ENCODE data around the gene TNFRSF6B. TPM values are rescaled to one million over a fixed set of nuclear protein-coding genes. Genes with fewer than 3 reads are reported as not detected.

The TNFRSF6B gene
- total RNA-seq, 1 donor = 0.54 TPM

- DNase-seq (ENCODE audit: low read depth in 2 of 3, low spot score in 2 of 3) = no peak
Measured at GRCh38 chr20:63682384-63683139, 13.9 kb upstream of the TNFRSF6B start.

- DNase-seq (ENCODE audit: low read depth in 2 of 3, low spot score in 2 of 3) = no peak
Measured at GRCh38 chr20:63685269-63686026, 11.0 kb upstream of the TNFRSF6B start.

DNA sequence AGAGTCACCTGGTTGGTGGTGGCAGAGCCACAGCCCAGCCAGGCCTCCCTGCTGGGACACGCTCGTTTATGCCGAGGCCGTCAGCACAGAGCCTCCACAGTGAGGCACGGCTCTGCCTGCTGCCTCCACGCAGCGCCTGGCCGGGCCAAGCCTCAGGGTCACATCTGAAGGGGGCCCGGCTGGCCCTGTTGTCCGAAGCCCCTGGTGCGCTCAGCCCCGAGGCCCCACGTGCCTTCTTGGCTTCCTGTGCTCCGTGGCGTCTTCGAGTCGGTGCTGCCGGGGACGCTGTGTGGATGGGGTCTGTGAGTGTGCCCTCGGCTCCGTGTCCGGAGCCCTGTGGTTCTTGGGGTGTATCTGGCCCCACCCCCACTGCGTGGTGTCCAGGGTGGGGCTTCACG is 10.4 kb upstream of the TNFRSF6B start:
- no peak for DNase-seq (ENCODE audit: low read depth in 2 of 3, low spot score in 2 of 3)

DNA sequence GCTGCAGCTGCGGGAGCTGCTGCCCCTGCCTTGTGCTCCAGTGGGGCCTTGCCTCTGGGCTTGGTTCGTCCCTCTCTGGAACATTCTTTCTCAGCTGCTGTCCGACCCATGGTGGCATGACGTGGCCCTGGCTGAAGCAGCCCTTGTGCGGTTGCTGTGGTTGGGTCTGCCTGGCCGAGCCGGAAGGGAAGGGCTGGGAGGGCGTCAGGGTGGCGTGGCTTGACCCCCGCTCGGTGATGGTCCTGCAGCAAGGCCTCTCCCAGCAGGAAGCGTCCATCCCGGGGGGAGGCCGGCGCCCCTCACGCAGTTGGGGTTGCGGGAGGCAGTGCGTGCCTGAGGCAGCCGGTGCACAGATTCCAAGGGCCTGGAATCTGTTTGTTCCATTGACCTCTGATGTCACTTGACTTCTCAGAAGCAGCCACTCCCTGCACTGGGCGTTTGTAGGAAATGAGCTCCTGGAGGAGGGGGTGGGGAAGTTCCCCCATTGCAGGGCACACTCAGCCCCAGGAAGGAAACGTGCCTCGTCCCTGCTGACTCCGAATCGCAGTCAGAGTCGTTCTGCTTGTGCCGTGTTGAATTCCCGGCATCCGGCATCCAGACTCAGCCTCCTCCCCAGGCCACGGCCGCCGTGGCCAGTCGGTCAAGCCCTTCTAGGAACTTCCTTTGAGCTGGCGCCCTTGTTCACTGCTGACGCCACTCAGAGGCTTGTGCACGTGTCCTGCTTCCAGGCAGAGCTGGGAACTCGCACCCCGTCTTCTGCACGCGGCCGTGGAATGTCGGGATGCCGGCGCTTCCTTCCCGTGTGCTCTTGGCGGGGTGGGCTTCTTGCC is 9.7 kb upstream of the TNFRSF6B start:
- peak in 2 of 3 donors; percentile 53 to 54 for DNase-seq (ENCODE audit: low read depth in 2 of 3, low spot score in 2 of 3)

DNA sequence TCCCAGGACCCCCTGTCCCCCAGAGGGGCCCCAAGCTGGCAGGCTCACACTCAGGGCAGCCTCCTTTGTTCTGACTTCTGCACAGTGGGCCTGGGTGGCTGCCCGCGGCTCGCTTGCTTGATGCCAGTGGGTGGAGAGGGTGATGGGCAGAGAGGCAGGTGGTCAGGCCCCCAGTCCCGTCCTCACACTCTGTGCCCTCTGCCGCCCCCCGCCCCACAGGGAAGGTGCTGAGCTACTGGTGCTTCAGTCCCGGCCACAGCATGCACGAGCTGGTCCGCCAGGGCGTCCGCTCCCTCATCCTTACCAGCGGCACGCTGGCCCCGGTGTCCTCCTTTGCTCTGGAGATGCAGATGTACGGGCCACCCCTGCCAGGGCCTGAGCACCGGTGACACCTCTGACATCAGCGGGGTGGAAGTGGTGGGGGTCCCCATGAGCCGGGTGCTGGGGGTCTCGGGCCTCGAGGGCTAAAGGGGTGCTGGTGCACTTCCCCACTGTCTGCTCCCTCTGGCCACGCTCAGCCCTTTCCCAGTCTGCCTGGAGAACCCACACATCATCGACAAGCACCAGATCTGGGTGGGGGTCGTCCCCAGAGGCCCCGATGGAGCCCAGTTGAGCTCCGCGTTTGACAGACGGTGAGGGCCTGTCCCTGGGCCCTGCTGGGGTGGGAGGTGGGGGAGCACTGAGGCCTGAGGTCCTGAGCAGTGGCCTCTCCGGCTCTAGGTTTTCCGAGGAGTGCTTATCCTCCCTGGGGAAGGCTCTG is 8.9 kb upstream of the TNFRSF6B start:
- DNase-seq (ENCODE audit: low read depth in 2 of 3, low spot score in 2 of 3) = no peak

DNA sequence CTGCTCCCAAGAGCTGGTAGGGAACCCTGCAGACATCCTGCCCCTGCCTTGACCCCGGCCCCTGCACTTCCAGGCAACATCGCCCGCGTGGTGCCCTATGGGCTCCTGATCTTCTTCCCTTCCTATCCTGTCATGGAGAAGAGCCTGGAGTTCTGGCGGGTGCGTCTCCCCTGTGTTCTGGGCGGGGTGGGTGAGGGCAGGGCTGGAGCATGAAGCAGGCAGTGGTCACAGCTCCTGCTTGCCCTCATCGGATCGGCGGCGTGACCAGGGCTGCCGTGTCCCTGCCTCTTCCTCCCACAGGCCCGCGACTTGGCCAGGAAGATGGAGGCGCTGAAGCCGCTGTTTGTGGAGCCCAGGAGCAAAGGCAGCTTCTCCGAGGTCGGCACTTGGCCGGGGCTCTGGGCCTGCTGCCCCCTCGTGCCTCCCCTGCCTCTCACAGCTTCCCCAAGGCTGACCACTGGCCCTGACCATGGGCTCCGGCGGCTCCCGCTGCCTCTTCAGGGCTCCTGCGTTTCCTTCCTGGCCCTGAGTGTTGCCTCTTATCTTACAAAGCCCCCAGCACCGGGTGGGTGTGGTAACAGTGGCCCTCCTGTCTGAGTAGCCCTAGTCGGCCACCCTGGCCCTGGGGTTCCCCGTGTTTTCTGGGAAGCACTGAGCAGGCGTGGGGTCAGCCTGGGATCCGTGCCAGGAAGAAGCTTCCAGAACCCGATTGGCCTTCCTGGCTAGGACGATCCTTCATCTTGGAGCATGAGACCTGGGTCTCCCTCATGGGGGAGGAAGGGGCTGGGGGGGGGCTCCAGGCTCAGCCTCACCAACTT is 8.0 kb upstream of the TNFRSF6B start:
- no peak for DNase-seq (ENCODE audit: low read depth in 2 of 3, low spot score in 2 of 3)

DNA sequence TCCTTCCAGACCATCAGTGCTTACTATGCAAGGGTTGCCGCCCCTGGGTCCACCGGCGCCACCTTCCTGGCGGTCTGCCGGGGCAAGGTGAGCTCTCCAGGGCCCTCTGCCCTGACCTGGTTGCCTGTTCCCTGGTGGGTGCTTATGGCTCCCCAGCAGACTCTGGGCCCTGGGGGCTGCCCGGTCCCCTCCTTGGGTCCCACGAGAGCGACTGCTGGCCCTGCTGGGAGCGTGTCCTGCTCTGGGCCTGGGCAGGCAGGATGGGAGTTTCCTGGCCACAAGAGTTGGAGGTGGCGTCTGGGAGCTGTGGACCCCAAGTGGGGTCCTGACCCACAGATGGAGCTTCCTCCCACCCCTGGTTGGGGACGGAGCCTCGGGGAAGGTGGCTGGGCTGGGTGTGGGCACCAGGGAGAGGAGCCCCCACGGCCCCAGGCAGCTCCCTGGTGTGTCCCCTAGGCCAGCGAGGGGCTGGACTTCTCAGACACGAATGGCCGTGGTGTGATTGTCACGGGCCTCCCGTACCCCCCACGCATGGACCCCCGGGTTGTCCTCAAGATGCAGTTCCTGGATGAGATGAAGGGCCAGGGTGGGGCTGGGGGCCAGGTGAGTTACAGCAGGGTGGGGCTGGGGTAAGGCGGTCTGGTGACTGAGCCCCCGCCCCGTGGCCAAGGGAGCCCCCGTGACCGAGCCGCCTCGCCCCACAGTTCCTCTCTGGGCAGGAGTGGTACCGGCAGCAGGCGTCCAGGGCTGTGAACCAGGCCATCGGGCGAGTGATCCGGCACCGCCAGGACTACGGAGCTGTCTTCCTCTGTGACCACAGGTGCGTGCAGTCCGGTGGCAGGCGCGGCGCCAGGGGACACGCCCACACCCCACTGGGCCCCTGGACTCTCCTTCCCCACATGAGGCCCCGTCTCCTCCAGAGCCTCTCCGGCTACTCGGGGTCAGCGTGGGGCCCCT is 7.1 kb upstream of the TNFRSF6B start:
- DNase-seq (ENCODE audit: low read depth in 2 of 3, low spot score in 2 of 3) = no peak

GRCh38 chr20:63690003-63690897 is 6.2 kb upstream of the TNFRSF6B start:
- DNase-seq (ENCODE audit: low read depth in 2 of 3, low spot score in 2 of 3) = no peak

- no peak for DNase-seq (ENCODE audit: low read depth in 2 of 3, low spot score in 2 of 3)
Measured at GRCh38 chr20:63690898-63691710, 5.3 kb upstream of the TNFRSF6B start.

- DNase-seq (ENCODE audit: low read depth in 2 of 3, low spot score in 2 of 3) = no peak
Measured at GRCh38 chr20:63691711-63692435, 4.6 kb upstream of the TNFRSF6B start.

DNA sequence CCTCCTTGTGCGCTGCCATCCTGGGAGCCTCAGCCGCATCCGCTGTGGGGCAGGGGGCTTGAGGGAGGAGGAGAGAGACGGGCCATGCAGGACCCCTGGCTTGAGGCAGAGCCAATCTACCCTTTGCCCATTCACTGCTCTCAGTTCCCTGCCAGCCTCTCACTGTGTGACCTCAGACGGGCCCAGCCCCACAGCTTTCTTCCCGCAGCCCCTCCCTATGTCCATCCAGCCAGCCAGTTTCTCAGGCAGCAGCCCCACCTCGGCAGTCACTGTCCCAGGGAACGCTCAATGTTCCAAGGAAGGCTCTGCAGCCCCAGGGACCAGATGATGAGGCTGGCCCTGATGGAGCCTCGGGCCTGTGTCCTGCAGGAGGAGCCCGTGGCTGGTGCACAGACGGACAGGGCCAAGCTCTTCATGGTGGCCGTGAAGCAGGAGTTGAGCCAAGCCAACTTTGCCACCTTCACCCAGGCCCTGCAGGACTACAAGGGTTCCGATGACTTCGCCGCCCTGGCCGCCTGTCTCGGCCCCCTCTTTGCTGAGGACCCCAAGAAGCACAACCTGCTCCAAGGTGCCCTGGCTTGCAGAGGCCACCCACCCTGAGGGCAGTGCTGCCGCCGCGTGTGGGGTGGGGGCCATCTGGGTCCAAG is 3.9 kb upstream of the TNFRSF6B start:
- no peak for DNase-seq (ENCODE audit: low read depth in 2 of 3, low spot score in 2 of 3)

DNA sequence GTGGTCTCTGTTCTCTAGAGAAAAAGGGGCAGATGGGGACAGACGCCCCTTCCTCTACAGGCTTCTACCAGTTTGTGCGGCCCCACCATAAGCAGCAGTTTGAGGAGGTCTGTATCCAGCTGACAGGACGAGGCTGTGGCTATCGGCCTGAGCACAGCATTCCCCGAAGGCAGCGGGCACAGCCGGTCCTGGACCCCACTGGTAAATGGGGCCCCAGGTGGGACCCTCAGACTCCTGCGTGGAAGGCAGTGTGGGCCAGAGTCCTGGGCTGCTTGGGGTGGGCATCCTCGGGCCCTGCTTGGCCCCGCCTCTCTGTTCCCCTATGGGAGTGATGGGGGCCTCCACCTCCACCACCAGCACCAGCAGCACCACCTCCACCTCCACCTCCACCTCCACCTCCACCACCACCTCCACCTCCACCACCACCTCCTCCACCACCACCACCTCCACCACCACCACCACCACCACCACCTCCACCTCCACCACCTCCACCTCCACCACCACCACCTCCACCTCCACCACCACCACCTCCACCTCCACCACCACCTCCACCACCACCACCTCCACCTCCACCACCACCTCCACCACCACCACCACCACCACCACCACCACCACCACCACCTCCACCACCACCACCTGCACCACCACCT is 3.2 kb upstream of the TNFRSF6B start:
- DNase-seq (ENCODE audit: low read depth in 2 of 3, low spot score in 2 of 3) = no peak

- DNase-seq (ENCODE audit: low read depth in 2 of 3, low spot score in 2 of 3) = no peak
Measured at GRCh38 chr20:63693733-63694583, 2.5 kb upstream of the TNFRSF6B start.
